Measurements from ENCODE around the gene VPREB3.
"Not testable (repeated sequence)": the region's sequence is repeated elsewhere in the genome, so short reads cannot be mapped to it uniquely, and the experiment has no call there.

Gene VPREB3

DNA sequence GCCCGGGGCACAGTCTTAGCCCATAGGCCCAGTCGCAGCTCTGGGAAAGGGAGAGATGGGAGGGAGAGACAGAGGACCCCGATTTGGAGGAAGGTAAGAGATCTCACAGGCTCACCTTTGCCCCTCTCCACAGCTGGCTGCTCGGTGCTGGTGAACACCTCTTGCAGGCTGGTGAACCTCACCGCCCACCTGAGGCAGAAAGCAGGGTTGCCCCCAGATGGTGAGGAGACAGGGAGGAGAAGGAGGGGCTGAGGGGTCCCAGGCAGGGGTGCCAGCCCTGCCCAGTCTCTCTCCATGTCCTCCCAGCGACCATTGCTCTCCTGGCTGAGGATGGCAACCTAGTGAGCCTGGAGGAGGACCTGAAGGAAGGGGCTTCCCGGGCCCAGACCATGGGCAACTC, 9.7 kb upstream of the VPREB3 start:
- FAIRE-seq, result no peak

DNA sequence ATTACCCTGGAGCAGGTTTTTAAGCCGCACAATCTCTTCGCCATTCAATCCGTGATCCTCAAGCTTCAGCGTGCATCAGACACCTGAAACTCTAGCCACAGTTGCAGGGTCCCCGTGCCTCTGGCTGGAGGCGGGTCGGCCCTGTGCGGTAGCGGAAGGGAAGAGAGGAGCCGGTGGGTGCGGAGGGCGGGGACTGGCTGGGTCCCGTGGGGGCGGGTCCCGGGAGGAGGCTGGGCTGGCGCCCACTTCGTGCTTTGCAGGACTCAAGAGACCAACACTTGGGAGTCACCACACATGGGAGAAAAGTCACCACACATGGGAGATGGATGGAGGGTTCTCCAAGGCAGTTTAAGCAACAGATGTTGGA, 9.3 kb upstream of the VPREB3 start:
- no peak for FAIRE-seq

DNA sequence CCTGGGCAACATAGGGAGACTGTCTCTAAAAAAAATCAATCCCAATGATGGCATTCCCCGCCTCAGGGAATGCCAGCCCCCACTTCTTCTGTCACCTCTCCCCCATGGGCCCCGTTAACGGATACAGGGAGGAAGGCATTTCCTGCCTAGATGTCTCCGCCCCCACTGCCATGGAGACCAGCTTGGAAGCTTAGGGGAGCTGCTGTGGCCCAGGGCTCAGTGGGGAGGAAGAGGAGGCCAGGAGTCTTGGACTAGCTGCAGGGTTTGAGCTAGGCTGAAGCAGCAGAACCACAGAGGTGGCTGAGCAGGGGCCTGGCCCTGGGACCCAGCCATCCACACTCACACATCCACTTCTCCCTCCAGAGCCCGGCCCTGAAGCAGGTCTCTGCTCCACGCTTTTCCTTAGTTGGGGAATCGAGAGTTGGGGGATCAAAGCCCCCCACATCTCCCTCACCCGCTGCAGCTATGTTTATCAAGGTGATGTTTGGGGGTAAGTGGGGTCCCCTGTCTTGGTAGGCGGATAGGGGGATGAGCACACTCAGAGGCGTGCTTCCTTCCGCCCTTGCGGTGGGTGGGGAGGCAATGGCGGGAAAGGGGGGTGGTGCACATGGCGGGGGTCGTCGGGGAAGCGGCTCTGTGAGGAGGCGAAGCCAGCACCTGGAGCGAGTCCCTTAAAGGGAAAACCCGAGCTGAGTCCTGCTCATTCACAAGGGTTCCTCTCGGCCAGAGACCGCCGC, 8.8 kb upstream of the VPREB3 start, which contains the start of gene C22orf15:
TSS of gene C22orf15 (plus strand) at position 149 of the 737 bp plus-strand sequence. CDS start at position 466, 317 bp downstream.
- no peak for FAIRE-seq

DNA sequence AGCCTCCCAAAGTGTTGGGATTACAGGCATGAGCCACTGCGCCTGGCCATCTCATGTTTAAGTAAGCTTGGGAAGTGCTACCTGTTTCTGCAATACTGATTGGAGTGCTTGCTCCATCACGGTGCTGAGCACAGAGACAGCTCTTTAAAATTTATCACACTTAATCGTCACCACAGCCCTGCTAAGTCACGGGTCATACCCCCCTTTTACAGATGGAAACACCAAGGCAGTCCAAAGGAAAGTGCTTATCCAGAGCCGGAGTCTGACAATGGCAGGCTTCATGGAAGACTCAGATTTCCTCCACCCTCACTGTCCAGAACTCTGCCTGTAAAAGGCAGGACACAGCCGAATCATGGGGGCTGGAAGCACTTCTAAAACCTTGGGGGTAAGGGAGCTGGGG, 5.8 kb upstream of the VPREB3 start:
- no peak for FAIRE-seq

DNA sequence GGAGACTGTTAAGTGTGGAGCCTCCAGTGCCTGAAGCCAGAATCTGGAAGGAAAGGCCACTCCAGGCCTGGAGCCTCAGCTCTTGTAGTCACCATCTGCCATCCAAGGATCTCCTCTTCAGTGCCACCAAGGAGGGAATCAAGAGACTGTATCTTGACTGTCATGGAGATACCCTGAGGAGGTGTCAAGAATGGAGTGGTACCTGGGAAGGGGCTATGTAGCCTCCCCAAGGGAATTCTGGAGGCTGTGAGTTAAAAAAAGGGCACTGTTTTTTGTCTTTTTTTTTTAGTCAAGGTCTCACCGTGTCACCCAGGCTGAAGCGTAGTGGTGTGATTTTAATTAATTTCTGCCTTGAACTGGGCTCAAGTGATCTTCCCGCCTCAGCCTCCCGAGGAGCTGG, 5.3 kb upstream of the VPREB3 start:
- FAIRE-seq, result no peak

DNA sequence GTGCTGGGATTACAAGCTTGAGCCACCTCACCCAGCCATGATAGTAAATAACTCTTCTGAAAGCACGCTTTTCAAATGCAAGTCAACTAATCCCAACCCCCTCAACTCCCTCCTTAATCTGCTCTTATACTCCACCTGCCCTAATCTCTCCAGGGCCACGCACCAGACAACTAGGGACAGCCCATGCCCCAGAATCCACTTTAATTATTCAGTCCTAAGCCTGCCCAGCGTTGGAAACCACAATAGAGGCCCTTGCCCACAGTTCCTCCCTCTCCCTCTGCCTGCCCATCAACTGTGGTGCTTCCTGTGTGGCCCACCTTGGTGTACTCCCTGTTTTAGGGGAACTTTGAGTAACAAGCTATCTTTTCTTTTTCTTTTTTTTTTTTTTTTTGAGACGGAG, 2.7 kb upstream of the VPREB3 start:
- FAIRE-seq, result no peak

DNA sequence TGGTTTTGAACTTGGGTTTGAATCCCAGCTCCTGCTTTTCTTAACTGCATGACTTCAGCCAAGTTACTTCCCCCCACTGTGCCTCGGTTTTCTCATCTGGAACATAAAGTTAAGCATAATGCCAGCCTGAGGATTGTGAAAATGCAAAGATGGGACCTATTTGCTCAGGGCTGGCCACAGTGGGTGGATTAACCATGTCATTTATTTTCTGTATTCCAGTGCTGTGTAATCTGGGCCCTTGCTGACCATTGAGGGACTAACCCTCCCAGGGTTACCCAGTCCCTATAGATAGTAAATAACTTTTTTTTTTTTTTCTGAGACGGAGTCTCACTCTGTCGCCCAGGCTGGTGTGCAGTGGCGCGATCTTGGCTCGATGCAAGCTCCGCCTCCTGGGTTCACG, 1.5 kb upstream of the VPREB3 start:
- FAIRE-seq, result no peak

DNA sequence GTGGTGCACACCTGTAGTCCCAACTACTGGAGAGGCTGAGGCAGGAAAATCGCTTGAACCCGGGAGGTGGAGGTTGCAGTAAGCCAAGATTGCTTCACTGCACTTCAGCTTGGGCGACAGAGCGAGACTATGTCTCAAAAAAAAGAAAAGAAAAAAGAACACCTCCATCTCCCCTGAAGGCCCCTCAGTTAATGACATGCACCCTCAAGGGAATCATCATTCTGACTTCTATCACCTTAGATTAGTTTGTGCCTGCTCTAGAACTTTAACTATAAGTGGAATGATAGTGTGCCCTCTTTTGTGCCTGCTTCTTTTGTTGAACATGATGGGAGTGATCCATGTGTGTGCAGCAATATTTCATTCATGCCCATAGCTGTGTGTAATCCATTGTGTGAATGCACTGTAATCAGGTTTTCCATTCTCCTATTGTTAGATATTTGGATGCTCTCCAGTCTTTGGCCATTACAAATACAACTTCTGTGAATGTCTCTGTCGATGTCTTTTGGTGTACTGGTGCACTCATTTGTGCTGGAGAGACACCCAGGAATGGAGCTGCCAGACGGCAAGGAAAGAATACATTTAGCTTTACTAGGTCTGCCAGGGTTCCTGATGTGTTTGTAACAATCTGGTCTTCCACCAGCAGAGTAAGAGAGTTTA, 883 bp upstream of the VPREB3 start:
- FAIRE-seq, result no peak

DNA sequence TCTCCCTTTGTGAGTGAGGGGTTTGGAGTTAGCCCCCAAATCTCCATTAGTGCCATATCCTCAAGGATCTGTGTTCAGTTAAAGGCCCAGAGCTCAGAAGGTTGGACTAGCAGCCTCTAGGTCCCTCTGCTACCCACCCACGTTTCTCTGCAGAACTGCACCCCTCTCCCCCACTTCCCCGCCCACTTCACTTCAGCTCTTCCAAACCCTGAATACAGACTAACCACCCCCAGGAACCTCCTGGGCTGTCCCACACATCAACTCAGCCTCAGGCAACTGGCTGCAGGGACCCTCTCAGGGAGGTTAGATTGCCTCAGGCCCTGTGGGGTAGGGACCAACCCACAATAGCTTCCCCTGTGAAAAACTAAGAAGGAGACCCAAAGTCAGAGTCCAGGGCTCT, 840 bp downstream of the VPREB3 start:
- no peak for FAIRE-seq

DNA sequence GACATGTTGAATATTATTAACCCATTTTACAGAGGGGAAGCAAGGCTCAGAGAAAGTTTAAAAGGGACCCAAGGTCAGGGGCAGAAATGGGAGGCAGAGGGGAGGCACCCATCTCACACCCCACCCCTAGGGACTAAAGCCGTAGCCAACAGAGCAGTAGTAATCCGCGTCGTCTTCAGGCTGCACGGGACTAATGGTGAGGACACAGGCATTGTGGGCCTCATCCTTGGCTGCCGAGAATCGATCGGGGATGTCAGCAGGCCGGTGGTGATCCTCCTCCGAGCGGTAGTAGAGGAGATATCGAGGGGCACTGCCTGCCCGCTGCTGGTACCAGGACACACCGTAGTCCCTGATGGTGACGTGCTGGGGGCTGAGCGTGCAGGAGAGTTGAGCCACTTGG, 1.5 kb downstream of the VPREB3 start:
- no peak for FAIRE-seq

DNA sequence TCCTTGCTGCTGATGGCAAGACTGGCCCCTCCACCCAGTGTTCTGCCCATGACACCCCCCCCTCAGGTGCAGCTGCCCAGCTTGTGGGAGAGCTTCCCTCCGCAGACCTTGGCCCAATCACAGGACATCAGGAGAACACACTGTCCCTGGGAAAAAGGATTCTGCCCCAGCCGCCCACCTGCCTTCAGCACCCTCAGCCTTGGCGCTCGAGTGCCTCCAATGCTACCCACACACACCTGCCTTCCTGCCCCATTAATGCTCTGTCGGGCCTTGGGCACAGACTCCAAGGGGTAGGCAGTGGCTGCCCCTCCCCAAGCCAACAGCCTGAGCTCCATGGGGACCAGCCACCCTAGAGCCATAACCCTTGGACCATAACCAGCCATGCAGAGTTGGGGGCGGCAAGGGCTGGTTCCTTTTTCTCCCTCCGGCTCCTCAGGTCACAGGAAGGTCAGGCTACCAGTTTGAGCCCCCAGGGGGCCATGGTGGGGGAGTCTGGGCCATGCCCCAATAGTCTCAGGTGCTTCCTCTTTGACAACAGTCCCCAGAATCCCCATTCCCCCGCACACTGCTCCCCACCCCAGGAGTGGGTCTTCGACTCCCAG, 2.0 kb downstream of the VPREB3 start:
- FAIRE-seq, result no peak

- no peak for FAIRE-seq
These were observed 2.7 kb downstream of the VPREB3 start for GRCh38 chr22:23751441-23751996.

DNA sequence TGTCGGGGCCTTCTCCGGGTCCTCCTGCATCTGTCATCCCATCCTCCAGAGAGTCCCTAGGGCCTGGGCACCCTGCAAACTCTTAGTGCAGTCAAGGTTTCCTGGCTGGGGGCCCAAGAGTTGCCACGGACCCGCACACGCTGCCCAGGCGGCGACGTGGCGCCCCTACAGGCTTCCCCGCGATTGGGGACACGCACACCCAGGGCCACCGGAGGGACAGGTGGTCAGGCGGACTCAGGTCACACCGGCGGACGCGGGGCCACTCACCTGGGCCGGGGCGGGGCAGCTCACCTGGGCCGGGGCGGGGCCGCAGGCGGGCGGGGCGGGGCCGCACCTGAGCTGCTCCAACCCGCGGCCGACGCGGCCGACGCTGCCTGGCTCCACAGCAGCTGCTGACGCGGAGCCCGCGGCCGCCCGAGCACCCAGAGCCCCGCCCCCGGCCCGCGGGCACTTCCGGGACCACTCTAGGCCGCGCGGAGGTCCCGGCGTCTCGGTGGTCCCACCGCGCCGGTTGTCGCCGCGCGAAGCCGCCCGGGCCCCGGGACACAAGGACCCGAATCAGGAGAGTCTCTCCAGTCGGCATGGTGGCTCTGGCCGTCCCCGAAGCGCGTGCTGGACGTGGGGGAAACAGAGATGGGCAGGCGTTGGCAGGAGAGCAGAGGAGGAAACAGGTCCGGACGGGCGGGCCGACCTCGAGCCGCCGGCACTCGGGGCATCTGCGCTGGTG, 3.3 kb downstream of the VPREB3 start, which contains the start of gene ZNF70:
TSS of gene ZNF70 (minus strand) at position 399 of the 727 bp plus-strand sequence. CDS start 5,972 bp downstream, outside the sequence.
- no peak for FAIRE-seq

GRCh38 chr22:23750367-23750713, 3.9 kb downstream of the VPREB3 start:
- FAIRE-seq, result no peak

- FAIRE-seq, result no peak
These were observed 4.4 kb downstream of the VPREB3 start for GRCh38 chr22:23749841-23750301.

- no peak for FAIRE-seq
These were observed 8.4 kb downstream of the VPREB3 start for GRCh38 chr22:23745791-23746190.

GRCh38 chr22:23744485-23744884, 9.7 kb downstream of the VPREB3 start:
- no peak for FAIRE-seq

DNA sequence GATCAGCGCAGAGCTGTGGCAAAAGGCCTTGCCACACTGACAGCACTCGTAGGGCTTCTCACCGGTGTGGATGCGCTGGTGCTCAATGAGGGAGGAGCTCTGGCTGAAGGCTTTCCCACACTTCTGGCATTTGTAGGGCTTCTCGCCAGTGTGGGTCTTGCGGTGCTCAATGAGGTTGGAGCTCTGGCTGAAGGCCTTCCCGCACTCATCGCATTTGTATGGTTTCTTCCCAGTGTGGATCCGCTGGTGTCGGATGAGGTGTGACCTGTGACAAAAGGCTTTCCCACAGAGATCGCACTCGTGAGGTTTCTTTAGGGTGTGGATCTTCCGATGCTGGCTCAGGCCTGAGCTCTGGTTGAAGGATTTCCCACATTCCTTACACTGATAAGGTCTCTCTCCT, 10.2 kb downstream of the VPREB3 start:
- FAIRE-seq, result no peak

GRCh38 chr22:23743303-23743705, 10.9 kb downstream of the VPREB3 start:
- no peak for FAIRE-seq

GRCh38 chr22:23742505-23743264, 11.5 kb downstream of the VPREB3 start:
- FAIRE-seq, result no peak

DNA sequence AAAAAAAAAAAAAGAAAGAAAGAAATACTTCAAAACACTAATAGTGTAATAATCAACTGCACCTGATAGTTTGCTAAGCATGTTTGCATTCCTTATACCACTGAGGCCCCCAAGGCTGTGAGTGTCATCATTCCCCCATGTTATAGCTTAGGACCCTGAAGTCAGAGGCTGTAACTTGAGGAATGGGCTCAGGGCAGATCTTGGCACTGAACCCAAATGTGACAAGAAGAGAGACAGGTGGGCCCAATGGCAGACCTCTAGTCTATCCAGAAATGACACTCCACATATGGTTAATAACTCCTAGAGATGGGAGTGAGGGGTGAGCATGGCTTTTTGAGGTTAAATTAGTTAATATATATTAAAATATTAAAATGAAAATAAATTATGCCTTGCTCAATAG, 16.5 kb downstream of the VPREB3 start:
- no peak for FAIRE-seq

- FAIRE-seq, result not testable (repeated sequence)
These were observed 26.1 kb downstream of the VPREB3 start for GRCh38 chr22:23728108-23728507.
